SK-N-SH (cell line): ENCODE measurements around the gene SLC26A1. TPM values are rescaled to one million over a fixed set of nuclear protein-coding genes. Genes with fewer than 3 reads are reported as not detected.

Source experiments
- CTCF ChIA-PET: fragments of 300-600, 350-600 bp; formaldehyde crosslinking; extraction: SDS; loops from one replicate; lab custom pipeline; 2021; lab: Yijun Ruan, JAX
- POLR2A ChIA-PET: fragments of 350-600 bp; sonication (Branson Sonifier 250); formaldehyde crosslinking; extraction: SDS; loops from one replicate; lab custom pipeline; 2020; ENCODE audit warnings: antibody characterized with exemption, inconsistent platforms; lab: Yijun Ruan, JAX
- DNase-seq: peaks from one replicate; pipeline ENCODE4 v3.0.0; 2012
- H2AFZ ChIP-seq: fragments of 200-600 bp; sonication (generic); 2 replicates; pipeline ENCODE4 v1.8.1; 2016; ENCODE audit warnings: antibody characterized with exemption, mild to moderate bottlenecking, low read depth
- H3F3A ChIP-seq: fragments of 200-600 bp; sonication (generic); replicated peaks from 2 replicates; pipeline ENCODE3; 2016; ENCODE audit warnings: antibody characterized with exemption, mild to moderate bottlenecking; ENCODE audit not compliant: insufficient read depth
- H3K27ac ChIP-seq, 2 experiments: fragments of 200-500 bp in 1 of 2; fragments of 200-600 bp in 1 of 2; sonication (Bioruptor generic) in 1 of 2; sonication (generic), shearing (Covaris generic) in 1 of 2; 2 replicates each; pipeline versions ENCODE4 v1.5.1 to v1.6.1; 2014 to 2016; ENCODE audit warnings: low read depth in 2 of 2, inconsistent platforms in 1 of 2, low read length in 1 of 2, mild to moderate bottlenecking in 1 of 2, mixed read lengths in 1 of 2
- H3K27me3 ChIP-seq: fragments of 200-600 bp; sonication (generic), shearing (Covaris generic); 2 replicates; pipeline ENCODE4 v1.6.1; 2016; ENCODE audit warnings: mixed run types; ENCODE audit not compliant: insufficient read depth
- H3K36me3 ChIP-seq, 2 experiments: fragments of 200-500 bp in 1 of 2; fragments of 200-600 bp in 1 of 2; sonication (Bioruptor generic) in 1 of 2; sonication (generic) in 1 of 2; replicated peaks in 1 of 2; 2 replicates each; pipeline versions ENCODE3 to v1.5.1; 2014 to 2016; ENCODE audit warnings: low read length in 1 of 2, mild to moderate bottlenecking in 1 of 2; ENCODE audit not compliant: insufficient read depth in 2 of 2, control insufficient read depth in 1 of 2
- H3K4me1 ChIP-seq, 2 experiments: fragments of 200-500 bp in 1 of 2; fragments of 200-600 bp in 1 of 2; sonication (Bioruptor generic) in 1 of 2; sonication (generic), shearing (Covaris generic) in 1 of 2; 2 replicates each; pipeline versions ENCODE4 v1.5.1 to v1.6.1; 2014 to 2016; ENCODE audit warnings: low read depth in 1 of 2, low read length in 1 of 2, mixed run types in 1 of 2; ENCODE audit not compliant: insufficient read depth in 2 of 2, control insufficient read depth in 1 of 2
- H3K4me2 ChIP-seq: fragments of 200-600 bp; sonication (generic), shearing (Covaris generic); 2 replicates; pipeline ENCODE4 v1.6.1; 2017; ENCODE audit warnings: mixed run types
- H3K4me3 ChIP-seq, 2 experiments: fragments of 200-500 bp in 1 of 2; fragments of 200-600 bp in 1 of 2; sonication (Bioruptor generic) in 1 of 2; sonication (generic), shearing (Covaris generic) in 1 of 2; 2 replicates each; pipeline versions ENCODE4 v1.5.1 to v1.8.1; 2014 to 2016; ENCODE audit warnings: low read depth in 2 of 2, inconsistent platforms in 1 of 2, low read length in 1 of 2, mild to moderate bottlenecking in 1 of 2, mixed read lengths in 1 of 2, moderate library complexity in 1 of 2
- H3K79me2 ChIP-seq: fragments of 200-600 bp; sonication (generic); 2 replicates; pipeline ENCODE4 v1.8.1; 2017; ENCODE audit warnings: mild to moderate bottlenecking; ENCODE audit not compliant: insufficient read depth
- H3K9ac ChIP-seq: fragments of 200-600 bp; sonication (generic); 2 replicates; pipeline ENCODE4 v1.6.1; 2017; ENCODE audit warnings: mixed run types
- H3K9me2 ChIP-seq: fragments of 200-600 bp; sonication (generic); 2 replicates; pipeline ENCODE4 v1.6.1; 2017; ENCODE audit warnings: mixed run types
- H3K9me3 ChIP-seq: fragments of 200-600 bp; sonication (generic); 2 replicates; pipeline ENCODE4 v1.6.1; 2017; ENCODE audit warnings: mixed run types, mild to moderate bottlenecking, moderate library complexity
- H4K20me1 ChIP-seq: fragments of 200-600 bp; sonication (generic); 2 replicates; pipeline ENCODE4 v1.6.1; 2017; ENCODE audit warnings: mild to moderate bottlenecking, mixed run types; ENCODE audit not compliant: insufficient read depth
- CHD2 ChIP-seq: fragments of 150-350 bp; IDR thresholded peaks from 2 replicates; pipeline ENCODE4 v1.6.1; 2018; ENCODE audit warnings: low read length; ENCODE audit not compliant: partially characterized antibody
- ELF1 ChIP-seq: IDR thresholded peaks from 2 replicates; pipeline ENCODE4 v1.4.0; 2012
- EP300 ChIP-seq, 2 experiments: IDR thresholded peaks; 2 replicates each; pipeline versions ENCODE4 v1.4.0 to v1.6.1; 2012; ENCODE audit warnings: borderline replicate concordance in 1 of 2, low read depth in 1 of 2, low read length in 1 of 2
- EZH2phosphoT487 ChIP-seq: fragments of 200-600 bp; sonication (generic); IDR thresholded peaks from 2 replicates; pipeline ENCODE4 v1.6.1; 2017; ENCODE audit warnings: low read depth, mixed run types, mild to moderate bottlenecking, antibody characterized with exemption, moderate library complexity, borderline replicate concordance
- FOSL2 ChIP-seq: IDR thresholded peaks from 2 replicates; pipeline ENCODE4 v1.4.0; 2012; ENCODE audit warnings: low read depth, mild to moderate bottlenecking, moderate library complexity, borderline replicate concordance
- GABPA ChIP-seq: IDR thresholded peaks from 2 replicates; pipeline ENCODE4 v1.4.0; 2012; ENCODE audit warnings: low read depth, mild to moderate bottlenecking
- MEF2A ChIP-seq: IDR thresholded peaks from 2 replicates; pipeline ENCODE4 v1.4.0; 2012; ENCODE audit warnings: low read depth, borderline replicate concordance
- MXI1 ChIP-seq: IDR thresholded peaks from 2 replicates; pipeline ENCODE4 v1.6.1; 2012; ENCODE audit warnings: mild to moderate bottlenecking, low read depth, low read length, improper control_type of control experiment
- POLR2AphosphoS5 ChIP-seq: IDR thresholded peaks from 2 replicates; pipeline ENCODE4 v1.6.1; 2012; ENCODE audit warnings: low read depth, low read length
- RFX5 ChIP-seq: IDR thresholded peaks from 2 replicates; pipeline ENCODE4 v1.6.1; 2012; ENCODE audit warnings: mild to moderate bottlenecking, improper control_type of control experiment, low read length
- RXRA ChIP-seq: IDR thresholded peaks from 2 replicates; pipeline ENCODE4 v1.4.0; 2012; ENCODE audit warnings: low read depth, mild to moderate bottlenecking, borderline replicate concordance
- SIN3A ChIP-seq: IDR thresholded peaks from 2 replicates; pipeline ENCODE4 v1.6.1; 2012; ENCODE audit warnings: low read depth, mild to moderate bottlenecking, low read length, moderate library complexity, borderline replicate concordance
- SMC3 ChIP-seq: IDR thresholded peaks from 2 replicates; pipeline ENCODE4 v1.6.1; 2012; ENCODE audit warnings: low read depth, low read length, improper control_type of control experiment
- TAF1 ChIP-seq: IDR thresholded peaks from 2 replicates; pipeline ENCODE4 v1.6.1; 2012; ENCODE audit warnings: low read depth, mild to moderate bottlenecking, low read length, moderate library complexity, borderline replicate concordance
- YY1 ChIP-seq: IDR thresholded peaks from 2 replicates; pipeline ENCODE4 v1.4.0; 2012; ENCODE audit warnings: low read depth, mild to moderate bottlenecking
- WGBS: methylation state at CpG from one replicate; pipeline ENCODE4 v1.1.6; 2017; ENCODE audit warnings: low lambda C conversion rate; 5-methylcytosine and 5-hydroxymethylcytosine counted together
- polyA plus RNA-seq, 3 experiments: library from polyadenylated mRNA; depleted of rRNA; stranded (reverse); fragments of >200 nt; gene quantifications; 2 replicates each; pipeline ENCODE4 v1.2.3, GENCODE V29; 2012
- TF ChIP-seq, protein P1 (sequence below): fragments of 150-350 bp; IDR thresholded peaks from 2 replicates; pipeline ENCODE4 v1.6.1; 2017; ENCODE audit warnings: antibody characterized with exemption, low read length, low read depth, borderline replicate concordance
- TF ChIP-seq, protein P2 (sequence below): IDR thresholded peaks from 2 replicates; pipeline ENCODE4; 2012
- TF ChIP-seq, protein P3 (sequence below): IDR thresholded peaks from 2 replicates; pipeline ENCODE4 v1.4.0; 2012; ENCODE audit warnings: low read depth
- TF ChIP-seq, protein P4 (sequence below): fragments of 200-600 bp; sonication (generic); IDR thresholded peaks from 2 replicates; pipeline ENCODE4 v1.6.1; 2017; ENCODE audit warnings: antibody characterized with exemption, mild to moderate bottlenecking, moderate library complexity
- TF ChIP-seq, protein P5 (sequence below): IDR thresholded peaks from 2 replicates; pipeline ENCODE4 v1.4.0; 2012; ENCODE audit warnings: low read depth, borderline replicate concordance

Gene SLC26A1
- polyA plus RNA-seq, 1 of the 3 experiments (the other 2 are of a cell fraction), result 0.05 TPM

DNA sequence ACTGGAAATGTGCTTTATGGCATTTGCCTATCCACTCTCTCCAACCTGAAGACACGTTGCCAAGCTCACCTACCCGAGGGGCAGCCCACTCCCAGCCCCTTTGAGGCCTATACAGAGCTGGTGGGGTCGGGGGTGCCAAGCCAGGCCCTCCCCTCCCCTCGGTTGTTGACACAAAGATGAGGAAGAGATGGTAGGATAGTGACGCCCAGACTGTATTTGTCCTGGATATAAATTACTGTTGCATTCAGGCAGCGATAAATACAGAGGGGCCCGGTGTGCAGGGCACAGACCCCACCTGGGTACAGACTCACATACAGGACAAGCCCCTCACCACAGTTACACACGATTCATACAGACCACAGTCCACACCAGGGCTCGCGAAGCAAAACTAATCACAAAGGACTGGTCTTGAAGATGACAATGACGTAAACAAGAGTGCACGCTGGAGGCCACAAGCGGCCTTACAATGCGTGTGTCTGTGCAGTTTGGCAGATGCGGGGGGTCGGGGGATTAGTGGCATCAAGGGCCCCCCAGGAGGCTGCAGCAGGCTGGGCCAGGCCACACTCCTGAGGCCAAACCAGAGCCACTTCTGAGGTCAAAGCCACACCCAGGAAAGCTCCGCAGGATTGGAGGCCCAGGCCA lies 34.4 kb downstream of the SLC26A1 start:
- TF ChIP-seq, protein P1, sequence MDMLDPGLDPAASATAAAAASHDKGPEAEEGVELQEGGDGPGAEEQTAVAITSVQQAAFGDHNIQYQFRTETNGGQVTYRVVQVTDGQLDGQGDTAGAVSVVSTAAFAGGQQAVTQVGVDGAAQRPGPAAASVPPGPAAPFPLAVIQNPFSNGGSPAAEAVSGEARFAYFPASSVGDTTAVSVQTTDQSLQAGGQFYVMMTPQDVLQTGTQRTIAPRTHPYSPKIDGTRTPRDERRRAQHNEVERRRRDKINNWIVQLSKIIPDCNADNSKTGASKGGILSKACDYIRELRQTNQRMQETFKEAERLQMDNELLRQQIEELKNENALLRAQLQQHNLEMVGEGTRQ, result no peak
- TF ChIP-seq, protein P2, sequence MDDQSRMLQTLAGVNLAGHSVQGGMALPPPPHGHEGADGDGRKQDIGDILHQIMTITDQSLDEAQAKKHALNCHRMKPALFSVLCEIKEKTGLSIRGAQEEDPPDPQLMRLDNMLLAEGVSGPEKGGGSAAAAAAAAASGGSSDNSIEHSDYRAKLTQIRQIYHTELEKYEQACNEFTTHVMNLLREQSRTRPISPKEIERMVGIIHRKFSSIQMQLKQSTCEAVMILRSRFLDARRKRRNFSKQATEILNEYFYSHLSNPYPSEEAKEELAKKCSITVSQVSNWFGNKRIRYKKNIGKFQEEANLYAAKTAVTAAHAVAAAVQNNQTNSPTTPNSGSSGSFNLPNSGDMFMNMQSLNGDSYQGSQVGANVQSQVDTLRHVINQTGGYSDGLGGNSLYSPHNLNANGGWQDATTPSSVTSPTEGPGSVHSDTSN, result no peak
- TF ChIP-seq TAF1 (no peak), FOSL2 (no peak), MXI1 (no peak), SMC3 (no peak), EP300 (IDR thresholded peaks at IDR 0.05; ENCODE audit: borderline replicate concordance in 1 of 2, low read depth in 1 of 2, low read length in 1 of 2) (no peak), CHD2 (no peak), RXRA (no peak), GABPA (no peak), POLR2AphosphoS5 (no peak)
- TF ChIP-seq, protein P3, sequence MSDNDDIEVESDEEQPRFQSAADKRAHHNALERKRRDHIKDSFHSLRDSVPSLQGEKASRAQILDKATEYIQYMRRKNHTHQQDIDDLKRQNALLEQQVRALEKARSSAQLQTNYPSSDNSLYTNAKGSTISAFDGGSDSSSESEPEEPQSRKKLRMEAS, result no peak
- TF ChIP-seq, protein P4, sequence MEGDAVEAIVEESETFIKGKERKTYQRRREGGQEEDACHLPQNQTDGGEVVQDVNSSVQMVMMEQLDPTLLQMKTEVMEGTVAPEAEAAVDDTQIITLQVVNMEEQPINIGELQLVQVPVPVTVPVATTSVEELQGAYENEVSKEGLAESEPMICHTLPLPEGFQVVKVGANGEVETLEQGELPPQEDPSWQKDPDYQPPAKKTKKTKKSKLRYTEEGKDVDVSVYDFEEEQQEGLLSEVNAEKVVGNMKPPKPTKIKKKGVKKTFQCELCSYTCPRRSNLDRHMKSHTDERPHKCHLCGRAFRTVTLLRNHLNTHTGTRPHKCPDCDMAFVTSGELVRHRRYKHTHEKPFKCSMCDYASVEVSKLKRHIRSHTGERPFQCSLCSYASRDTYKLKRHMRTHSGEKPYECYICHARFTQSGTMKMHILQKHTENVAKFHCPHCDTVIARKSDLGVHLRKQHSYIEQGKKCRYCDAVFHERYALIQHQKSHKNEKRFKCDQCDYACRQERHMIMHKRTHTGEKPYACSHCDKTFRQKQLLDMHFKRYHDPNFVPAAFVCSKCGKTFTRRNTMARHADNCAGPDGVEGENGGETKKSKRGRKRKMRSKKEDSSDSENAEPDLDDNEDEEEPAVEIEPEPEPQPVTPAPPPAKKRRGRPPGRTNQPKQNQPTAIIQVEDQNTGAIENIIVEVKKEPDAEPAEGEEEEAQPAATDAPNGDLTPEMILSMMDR, result no peak
- Histone ChIP-seq H2AFZ (no peak overlapping the region), H3K4me1 (no peaks in the 10 kb centered on the region), H3K36me3 (peaks cover 0 to 44% of the 10 kb centered on the region in 2 experiments), H3K9ac (no peak overlapping the region), H3K27me3 (no peaks in the 10 kb centered on the region), H3K9me2 (no peaks in the 10 kb centered on the region), H3K4me2 (no peak overlapping the region), H3K4me3 (no peak overlapping the region), H3F3A (no peaks in the 10 kb centered on the region), H3K9me3 (no peaks in the 10 kb centered on the region), H3K79me2 (no peaks in the 10 kb centered on the region), H3K27ac (no peak overlapping the region), H4K20me1 (no peaks in the 10 kb centered on the region)
- peak; percentile 15 for DNase-seq
- CTCF ChIA-PET, result no interaction called here
- WGBS, result 83% methylated on average over 17 of the region's 17 CpGs
- POLR2A ChIA-PET, result no interaction called here

DNA sequence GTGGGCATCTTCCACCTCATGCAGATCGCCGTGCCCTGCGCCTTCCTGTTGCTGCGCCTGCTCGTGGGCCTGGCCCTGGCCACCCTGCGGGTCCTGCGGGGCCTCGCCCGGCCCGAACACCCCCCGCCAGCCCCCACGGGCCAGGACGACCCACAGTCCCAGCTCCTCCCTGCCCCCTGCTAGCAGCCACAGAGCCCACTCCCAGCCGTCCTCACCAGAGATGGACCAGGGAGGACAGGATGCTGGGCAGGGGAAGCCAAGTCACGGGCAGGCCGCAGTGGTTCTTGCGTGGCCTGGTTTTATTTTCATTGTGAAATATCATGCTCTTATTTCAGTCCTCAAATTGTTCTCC lies 34.9 kb downstream of the SLC26A1 start:
- Histone ChIP-seq H3K27me3 (no peaks in the 10 kb centered on the region), H3K9me2 (no peaks in the 10 kb centered on the region), H4K20me1 (no peaks in the 10 kb centered on the region), H3K27ac (no peak overlapping the region), H3K9me3 (no peaks in the 10 kb centered on the region), H3F3A (no peaks in the 10 kb centered on the region), H3K9ac (no peak overlapping the region), H2AFZ (no peak overlapping the region), H3K4me1 (no peaks in the 10 kb centered on the region), H3K36me3 (peaks cover 0 to 39% of the 10 kb centered on the region in 2 experiments), H3K4me2 (no peak overlapping the region), H3K79me2 (no peaks in the 10 kb centered on the region), H3K4me3 (no peak overlapping the region)
- ChIA-PET POLR2A (no interaction called here), CTCF (no interaction called here)
- over 99% methylated on average over 11 of the region's 17 CpGs for WGBS
- peak; percentile 37 for DNase-seq
- TF ChIP-seq YY1 (no peak), MEF2A (no peak), POLR2AphosphoS5 (no peak), SIN3A (no peak), MXI1 (no peak), RFX5 (no peak), EZH2phosphoT487 (no peak), ELF1 (no peak), GABPA (no peak)
- TF ChIP-seq, protein P5, sequence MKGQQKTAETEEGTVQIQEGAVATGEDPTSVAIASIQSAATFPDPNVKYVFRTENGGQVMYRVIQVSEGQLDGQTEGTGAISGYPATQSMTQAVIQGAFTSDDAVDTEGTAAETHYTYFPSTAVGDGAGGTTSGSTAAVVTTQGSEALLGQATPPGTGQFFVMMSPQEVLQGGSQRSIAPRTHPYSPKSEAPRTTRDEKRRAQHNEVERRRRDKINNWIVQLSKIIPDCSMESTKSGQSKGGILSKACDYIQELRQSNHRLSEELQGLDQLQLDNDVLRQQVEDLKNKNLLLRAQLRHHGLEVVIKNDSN, result no peak
- TF ChIP-seq, protein P2, result no peak
